Measurements from ENCODE around the gene SSBP3.

DNA sequence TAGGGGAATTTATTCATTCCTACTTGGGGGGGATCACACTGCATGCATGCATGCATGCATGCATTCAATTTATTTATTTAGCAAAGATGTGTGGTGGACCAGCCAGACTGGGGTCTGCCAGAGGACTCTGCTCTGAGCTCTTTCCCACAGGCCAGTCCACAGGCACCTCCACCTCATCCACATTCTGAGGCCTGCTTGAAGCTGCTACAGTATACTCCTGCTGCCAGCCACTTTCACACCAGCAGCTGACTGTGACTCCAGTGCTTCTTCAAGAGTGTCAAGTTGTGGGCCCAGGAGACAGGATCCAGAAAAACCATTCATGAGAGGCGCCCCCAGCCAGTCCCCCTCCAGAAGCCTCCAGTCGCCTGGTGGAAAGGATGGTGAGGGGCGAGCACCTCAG lies 30.9 kb downstream of the SSBP3 start:
- no peak for TF ChIP-seq REST (IDR thresholded peaks at IDR 0.05; ENCODE audit: insufficient read depth in 1 of 2, low read depth in 2 of 2, low read length in 2 of 2)
- no peak for TF ChIP-seq POLR2AphosphoS5 (IDR thresholded peaks at IDR 0.05; ENCODE audit: low read depth, low read length)

All from PFSK-1 (cell line).